Measurements from ENCODE around the gene TRABD2A.

DNA sequence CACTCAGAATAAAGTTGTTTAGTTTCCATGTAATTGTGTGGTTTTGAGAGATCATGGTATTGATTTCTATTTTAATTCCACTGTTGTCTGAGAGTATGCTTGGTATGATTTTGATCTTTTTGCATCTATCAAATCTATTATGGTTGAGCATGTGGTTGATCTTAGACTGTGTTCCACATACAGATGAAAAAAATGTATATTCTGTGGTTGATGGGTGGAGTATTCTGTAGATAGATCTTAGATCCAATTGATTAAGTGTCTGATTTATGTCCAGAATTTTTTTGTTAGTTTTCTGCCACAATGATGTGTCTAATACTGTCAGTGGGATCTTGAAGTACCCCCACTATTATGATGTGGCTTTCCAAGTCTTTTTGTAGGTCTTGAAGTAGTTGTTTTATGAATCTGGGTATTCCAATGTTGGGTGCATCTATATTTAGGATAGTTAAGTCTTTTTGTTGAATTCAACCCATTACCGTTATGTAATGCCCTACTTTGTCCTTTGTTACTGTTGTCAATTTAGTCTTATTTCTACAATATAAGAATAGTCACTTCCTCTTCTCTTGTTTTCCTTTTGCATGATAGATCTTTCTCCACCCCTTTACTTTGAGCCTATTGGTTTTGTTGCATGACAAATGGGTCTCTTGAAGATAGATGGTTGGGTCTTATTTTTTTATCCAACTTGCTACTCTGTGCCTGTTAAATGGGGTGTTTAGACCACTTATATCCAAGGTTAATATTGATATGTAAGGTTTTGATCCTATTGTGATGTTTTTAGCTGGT, 101.8 kb downstream of the TRABD2A start:
- TF ChIP-seq, protein P1, sequence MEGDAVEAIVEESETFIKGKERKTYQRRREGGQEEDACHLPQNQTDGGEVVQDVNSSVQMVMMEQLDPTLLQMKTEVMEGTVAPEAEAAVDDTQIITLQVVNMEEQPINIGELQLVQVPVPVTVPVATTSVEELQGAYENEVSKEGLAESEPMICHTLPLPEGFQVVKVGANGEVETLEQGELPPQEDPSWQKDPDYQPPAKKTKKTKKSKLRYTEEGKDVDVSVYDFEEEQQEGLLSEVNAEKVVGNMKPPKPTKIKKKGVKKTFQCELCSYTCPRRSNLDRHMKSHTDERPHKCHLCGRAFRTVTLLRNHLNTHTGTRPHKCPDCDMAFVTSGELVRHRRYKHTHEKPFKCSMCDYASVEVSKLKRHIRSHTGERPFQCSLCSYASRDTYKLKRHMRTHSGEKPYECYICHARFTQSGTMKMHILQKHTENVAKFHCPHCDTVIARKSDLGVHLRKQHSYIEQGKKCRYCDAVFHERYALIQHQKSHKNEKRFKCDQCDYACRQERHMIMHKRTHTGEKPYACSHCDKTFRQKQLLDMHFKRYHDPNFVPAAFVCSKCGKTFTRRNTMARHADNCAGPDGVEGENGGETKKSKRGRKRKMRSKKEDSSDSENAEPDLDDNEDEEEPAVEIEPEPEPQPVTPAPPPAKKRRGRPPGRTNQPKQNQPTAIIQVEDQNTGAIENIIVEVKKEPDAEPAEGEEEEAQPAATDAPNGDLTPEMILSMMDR (conservative IDR thresholded peaks at IDR 0.05; ENCODE audit: low read length), result no peak
- TF ChIP-seq EZH2phosphoT487 (IDR thresholded peaks at IDR 0.05; ENCODE audit: borderline replicate concordance), result no peak

Data from Loucy (cell line).